Lower lobe of right lung (tissue), 2 donors: ENCODE measurements around the gene CELF2. TPM values are rescaled to one million over a fixed set of nuclear protein-coding genes. Genes with fewer than 3 reads are reported as not detected.

Source experiments
- ATAC-seq, 2 donors: fragments of 200-7000 bp; cut with Tn5 transposase; one replicate each; pipeline ENCODE4 v1.9.1; 2020 to 2022; ENCODE audit warnings: mild to moderate bottlenecking in 2 of 2, moderate library complexity in 2 of 2
- DNase-seq: peaks from one replicate; pipeline ENCODE4 v3.0.0-alpha.2; 2020
- H3K27ac ChIP-seq: fragments of 200-600 bp; one replicate; pipeline ENCODE4 v1.8.0; 2022
- H3K27me3 ChIP-seq: fragments of 200-600 bp; one replicate; pipeline ENCODE4 v1.8.0; 2022; ENCODE audit warnings: low read depth
- H3K36me3 ChIP-seq: fragments of 200-600 bp; one replicate; pipeline ENCODE4 v1.8.0; 2022; ENCODE audit warnings: mild to moderate bottlenecking
- H3K4me1 ChIP-seq: fragments of 200-600 bp; one replicate; pipeline ENCODE4 v1.8.0; 2022
- H3K4me3 ChIP-seq: fragments of 200-600 bp; one replicate; pipeline ENCODE4 v1.8.0; 2022; ENCODE audit warnings: mild to moderate bottlenecking
- H3K9me3 ChIP-seq: fragments of 200-600 bp; one replicate; pipeline ENCODE4 v1.8.0; 2022
- CTCF ChIP-seq: fragments of 200-600 bp; IDR thresholded peaks from one replicate; pipeline ENCODE4 v1.8.0; 2022; ENCODE audit warnings: antibody characterized with exemption, mild to moderate bottlenecking
- intact Hi-C: fragments of 100-400 bp; cut with DNase I; formaldehyde crosslinking; loops from one replicate; pipeline ENCODE4 v1.11.0; 2022
- total RNA-seq: library from RNA; stranded (reverse); fragmentation: NEBNext Ultra II Directional; extraction: Animal tissue kit (Norgen Biotek cat#: 25700); gene quantifications from one replicate; pipeline ENCODE4 v1.2.1, GENCODE V29; 2021
- donor health status: DM: no; HTN: yes; CAD: no; lungs with severe emphysema.

The CELF2 gene
- total RNA-seq, 1 donor from 2014 or later, result 106 TPM

DNA sequence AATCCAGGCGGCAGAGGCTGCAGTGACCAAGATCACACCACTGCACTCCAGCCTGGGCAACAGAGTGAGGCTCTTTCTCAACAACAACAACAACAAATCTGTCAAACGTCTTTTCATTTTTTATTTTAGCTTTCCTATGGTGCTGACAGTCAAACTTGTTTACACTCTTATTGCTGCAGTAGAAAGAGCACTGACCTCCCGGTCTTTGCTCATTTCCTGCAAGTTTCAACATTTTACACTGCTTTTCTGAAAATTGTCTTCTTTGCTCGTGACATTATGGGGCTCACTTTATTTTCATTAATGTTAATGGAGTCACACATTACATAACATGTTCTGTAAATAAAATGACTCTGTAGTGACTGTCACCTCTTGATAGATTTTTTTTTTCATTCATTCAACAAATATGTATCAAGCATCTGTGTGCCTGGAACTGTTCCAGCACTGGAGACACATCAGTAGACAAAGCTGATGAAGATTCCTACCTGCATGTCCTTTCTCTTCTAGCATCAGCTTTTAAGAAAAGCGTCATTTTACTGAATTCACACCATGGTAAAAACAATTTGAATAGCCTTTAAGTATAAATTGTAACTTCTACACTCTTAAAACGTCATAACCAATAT lies 277.3 kb downstream of the CELF2 start:
- Histone ChIP-seq H3K27ac (no peak overlapping the region), H3K4me3 (no peak overlapping the region)

GRCh38 chr10:11295492-11295891 lies 277.8 kb downstream of the CELF2 start:
- no peaks in the 10 kb centered on the region for H3K27me3 ChIP-seq
- no peak overlapping the region for H3K4me3 ChIP-seq
- ATAC-seq (no peak), DNase-seq (no peak)
- H3K27ac ChIP-seq, result no peak overlapping the region
- H3K4me1 ChIP-seq, result no peaks in the 10 kb centered on the region
- no peak for TF ChIP-seq CTCF
- intact Hi-C loops, result no loop called here
- H3K36me3 ChIP-seq, result peaks cover 100% of the 10 kb centered on the region
- no peaks in the 10 kb centered on the region for H3K9me3 ChIP-seq

More for the DNA sequence above, 277.3 kb downstream of the CELF2 start:
- ATAC-seq, result no peak
- no peaks in the 10 kb centered on the region for H3K27me3 ChIP-seq
- no peaks in the 10 kb centered on the region for H3K4me1 ChIP-seq
- intact Hi-C loops, result no loop called here
- no peak for DNase-seq
- H3K36me3 ChIP-seq, result peaks cover 100% of the 10 kb centered on the region
- no peaks in the 10 kb centered on the region for H3K9me3 ChIP-seq
- TF ChIP-seq CTCF, result no peak

GRCh38 chr10:11297136-11297535 lies 279.5 kb downstream of the CELF2 start:
- TF ChIP-seq CTCF, result no peak
- Histone ChIP-seq H3K27ac (no peak overlapping the region), H3K27me3 (no peaks in the 10 kb centered on the region), H3K9me3 (no peaks in the 10 kb centered on the region), H3K4me3 (no peak overlapping the region), H3K36me3 (peaks cover 96% of the 10 kb centered on the region), H3K4me1 (no peaks in the 10 kb centered on the region)
- ATAC-seq (no peak), DNase-seq (no peak)
- intact Hi-C loops, result no loop called here

DNA sequence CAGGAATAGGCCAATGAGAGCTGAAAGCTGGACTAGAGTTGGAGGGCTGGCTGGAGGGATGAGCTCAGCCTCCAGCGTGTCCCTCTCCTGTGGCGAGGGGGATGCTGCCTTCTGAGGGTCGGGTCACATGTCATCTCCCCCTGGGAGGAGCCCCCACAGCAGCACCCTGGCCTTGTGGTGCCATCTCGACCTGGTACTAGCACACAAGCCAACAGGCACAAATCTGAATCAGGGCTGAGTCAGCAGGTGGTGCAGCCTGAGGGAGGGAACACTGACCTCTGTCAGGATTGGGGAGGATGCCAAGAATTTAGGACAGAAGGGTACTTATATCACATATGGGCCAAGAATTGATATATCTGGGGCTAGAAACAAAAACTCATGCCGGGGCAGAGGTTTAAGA lies 280.4 kb downstream of the CELF2 start:
- no peak overlapping the region for H3K27ac ChIP-seq
- H3K4me3 ChIP-seq, result no peak overlapping the region
- ATAC-seq (no peak), DNase-seq (no peak)
- no peaks in the 10 kb centered on the region for H3K4me1 ChIP-seq
- intact Hi-C loops, result no loop called here
- no peak for TF ChIP-seq CTCF
- peaks cover 96% of the 10 kb centered on the region for H3K36me3 ChIP-seq
- H3K9me3 ChIP-seq, result no peaks in the 10 kb centered on the region
- no peaks in the 10 kb centered on the region for H3K27me3 ChIP-seq

GRCh38 chr10:11299125-11299524 lies 281.5 kb downstream of the CELF2 start:
- Histone ChIP-seq H3K27ac (no peak overlapping the region), H3K36me3 (peaks cover 96% of the 10 kb centered on the region), H3K4me3 (no peak overlapping the region), H3K9me3 (no peaks in the 10 kb centered on the region), H3K27me3 (no peaks in the 10 kb centered on the region), H3K4me1 (no peaks in the 10 kb centered on the region)
- no peak for TF ChIP-seq CTCF
- intact Hi-C loops, result no loop called here
- no peak for DNase-seq
- no peak for ATAC-seq
